HG03575 (cell line): ENCODE measurements around the gene HAPLN2.
"Not testable (repeated sequence)": the region's sequence is repeated elsewhere in the genome, so short reads cannot be mapped to it uniquely, and the experiment has no call there.

Source experiments
- ATAC-seq: cut with Tn5 transposase; IDR thresholded peaks from one replicate; pipeline ENCODE4 v1.9.1; 2021; ENCODE audit not compliant: unreplicated experiment, insufficient number of reproducible peaks, low FRiP score; ENCODE audit errors: extremely low read depth

HAPLN2 gene

DNA sequence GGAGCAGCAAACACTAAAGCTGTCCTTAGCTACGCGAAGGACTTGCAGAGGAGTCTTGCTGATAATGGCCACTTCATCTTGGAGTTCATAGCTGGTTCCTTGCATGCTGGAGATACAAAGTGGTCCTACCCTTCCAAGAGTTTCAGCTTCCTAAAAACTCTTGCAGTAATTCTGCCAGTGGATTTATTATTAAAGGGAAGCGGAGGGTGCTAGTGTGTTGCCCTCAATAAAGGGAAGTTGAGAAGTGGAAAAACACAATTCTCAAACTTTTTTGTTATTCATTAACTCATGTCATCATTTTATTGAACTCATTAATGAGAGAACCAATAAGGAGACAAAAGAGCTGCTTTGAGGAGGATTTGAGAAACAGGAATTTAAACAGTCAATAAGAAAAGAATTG, 6.5 kb upstream of the HAPLN2 start:
- no peak for ATAC-seq

- no peak for ATAC-seq
Observed at GRCh38 chr1:156615946-156616345, 3.3 kb upstream of the HAPLN2 start.

GRCh38 chr1:156616463-156616862, 2.8 kb upstream of the HAPLN2 start:
- ATAC-seq = no peak

GRCh38 chr1:156619582-156619955, 354 bp downstream of the HAPLN2 start:
- no peak for ATAC-seq

DNA sequence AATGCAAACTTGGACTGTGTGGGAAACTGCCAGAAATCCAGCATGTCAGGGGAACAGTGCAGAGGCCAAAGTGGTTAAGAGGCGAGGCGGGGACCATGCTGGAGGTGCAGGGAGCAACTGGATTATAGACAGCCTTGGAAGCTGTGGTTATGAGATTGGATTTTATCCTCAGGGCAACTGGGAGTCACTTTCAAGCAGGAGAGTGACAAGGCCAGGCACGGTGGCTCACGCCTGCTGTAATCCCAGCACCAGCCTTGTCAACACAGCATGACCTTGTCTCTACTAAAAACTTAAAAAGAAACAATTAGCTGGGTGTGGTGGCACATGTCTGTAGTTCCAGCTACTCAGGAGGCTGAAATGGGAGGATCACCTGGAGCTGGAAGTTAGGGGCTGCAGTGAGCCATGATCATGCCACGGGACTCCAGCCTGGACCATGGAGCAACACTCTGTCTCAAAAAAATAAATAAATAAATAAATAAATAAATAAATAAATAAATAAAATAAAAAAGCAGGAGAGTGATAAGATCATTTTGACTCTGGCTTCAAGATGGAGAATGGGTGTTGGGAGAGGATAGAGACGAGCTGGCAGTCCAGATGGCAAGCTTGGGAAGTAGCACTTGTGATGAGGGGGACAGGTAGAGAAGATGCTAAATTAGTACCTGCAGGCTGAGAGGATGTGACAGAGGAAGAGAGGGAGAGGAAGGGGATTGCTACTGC, 3.5 kb downstream of the HAPLN2 start:
- ATAC-seq = no peak

DNA sequence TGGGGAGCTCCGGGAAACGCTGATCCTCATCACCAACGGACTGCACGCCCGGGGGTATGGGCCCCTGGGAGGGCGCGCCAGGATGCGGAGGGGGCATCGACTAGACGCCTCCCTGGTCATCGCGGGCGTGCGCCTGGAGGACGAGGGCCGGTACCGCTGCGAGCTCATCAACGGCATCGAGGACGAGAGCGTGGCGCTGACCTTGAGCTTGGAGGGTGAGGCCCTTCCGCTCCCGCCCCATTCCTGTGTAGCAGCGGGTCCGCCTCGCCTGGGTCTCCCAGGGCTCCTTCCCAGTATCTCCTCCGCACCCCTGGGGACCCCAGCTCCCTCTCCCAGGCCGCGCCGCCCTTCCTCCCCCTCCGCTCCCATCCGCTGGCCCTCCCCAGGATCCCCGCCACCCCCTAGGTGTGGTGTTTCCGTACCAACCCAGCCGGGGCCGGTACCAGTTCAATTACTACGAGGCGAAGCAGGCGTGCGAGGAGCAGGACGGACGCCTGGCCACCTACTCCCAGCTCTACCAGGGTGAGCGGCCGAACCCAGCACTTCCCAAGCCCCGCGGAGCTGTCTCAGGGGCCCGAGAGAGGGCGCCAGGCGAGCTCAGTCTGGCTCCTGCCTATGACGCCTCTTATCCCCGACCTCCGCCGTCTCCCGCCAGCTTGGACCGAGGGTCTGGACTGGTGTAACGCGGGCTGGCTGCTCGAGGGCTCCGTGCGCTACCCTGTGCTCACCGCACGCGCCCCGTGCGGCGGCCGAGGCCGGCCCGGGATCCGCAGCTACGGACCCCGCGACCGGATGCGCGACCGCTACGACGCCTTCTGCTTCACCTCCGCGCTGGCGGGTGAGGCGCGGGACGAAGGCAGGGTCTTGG, 5.0 kb downstream of the HAPLN2 start:
- no peak for ATAC-seq

- no peak for ATAC-seq
Observed at GRCh38 chr1:156624814-156625435, 5.7 kb downstream of the HAPLN2 start.

GRCh38 chr1:156625436-156626078, 6.3 kb downstream of the HAPLN2 start:
- ATAC-seq = no peak

GRCh38 chr1:156626079-156626438, 6.8 kb downstream of the HAPLN2 start:
- no peak for ATAC-seq

DNA sequence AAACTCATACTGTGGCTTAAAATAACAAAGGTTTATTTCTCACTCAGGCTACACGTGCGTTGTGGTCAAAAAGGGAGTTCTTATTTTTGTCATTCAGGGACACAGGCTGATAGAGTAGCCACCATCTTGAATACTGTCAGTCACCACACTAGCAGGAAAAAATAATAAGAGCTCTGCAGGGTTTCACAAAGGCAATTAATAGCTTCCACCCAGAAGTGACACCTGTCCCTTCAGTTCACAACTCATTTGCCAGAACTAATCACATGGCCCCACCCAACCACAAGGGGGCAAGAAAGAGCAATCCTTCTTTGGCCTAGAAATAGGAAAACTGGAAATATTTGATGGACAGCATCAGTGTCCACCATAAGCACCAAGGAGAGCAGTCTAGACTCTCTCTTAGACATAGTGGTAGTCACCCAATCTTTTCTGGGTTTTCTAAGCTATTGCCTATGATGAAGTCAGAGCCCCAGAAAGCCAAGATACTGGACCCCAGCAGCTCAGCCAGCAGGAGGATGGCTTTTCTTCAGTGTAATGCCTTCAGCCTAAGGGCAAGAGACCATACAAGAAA, 8.2 kb downstream of the HAPLN2 start:
- no peak for ATAC-seq

GRCh38 chr1:156629823-156630449, 10.7 kb downstream of the HAPLN2 start:
- ATAC-seq = no peak

DNA sequence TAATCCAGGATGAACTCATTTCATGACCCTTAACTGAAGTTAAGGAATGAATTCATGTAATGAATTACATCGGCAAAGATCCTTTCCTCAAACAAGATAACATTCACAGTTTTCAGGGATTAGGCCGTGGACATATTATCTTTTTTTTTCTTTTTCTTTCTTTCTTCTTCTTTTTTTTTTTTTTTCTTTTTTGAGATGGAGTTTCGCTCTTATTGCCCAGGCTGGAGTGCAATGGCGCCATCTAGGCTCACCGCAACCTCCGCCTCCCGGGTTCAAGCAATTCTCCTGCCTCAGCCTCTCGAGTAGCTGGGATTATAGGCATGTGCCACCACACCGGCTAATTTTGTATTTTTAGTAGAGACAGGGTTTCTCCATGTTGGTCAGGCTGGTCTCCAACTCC, 11.9 kb downstream of the HAPLN2 start:
- ATAC-seq = not testable (repeated sequence)

- no peak for ATAC-seq
Observed at GRCh38 chr1:156632355-156632754, 13.1 kb downstream of the HAPLN2 start.

GRCh38 chr1:156638189-156638985, 19.2 kb downstream of the HAPLN2 start:
- ATAC-seq = no peak

DNA sequence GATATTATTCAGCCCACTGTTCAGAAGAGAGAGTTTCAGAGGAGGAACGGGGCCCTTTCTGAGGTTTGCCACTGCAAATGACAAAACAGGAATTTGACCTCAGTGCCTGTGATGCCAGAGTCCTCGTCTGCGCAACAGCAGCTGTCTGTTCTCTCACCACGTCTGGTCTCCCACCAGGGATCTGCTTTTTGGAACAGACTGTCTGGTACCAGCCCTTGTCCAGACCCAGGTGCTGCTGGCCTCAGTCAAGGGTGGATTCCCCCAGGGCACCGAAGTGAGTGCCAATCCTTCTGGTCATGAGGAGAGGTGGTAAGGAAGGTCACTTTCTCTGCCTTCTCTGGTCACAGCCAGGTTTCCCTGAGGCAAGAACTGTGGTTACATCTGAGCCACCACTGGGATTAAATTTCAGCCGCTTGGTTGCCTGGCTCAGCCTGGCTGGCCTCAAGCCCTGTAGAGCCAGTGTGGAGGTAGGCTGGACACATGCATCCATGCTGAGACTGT, 20.4 kb downstream of the HAPLN2 start:
- no peak for ATAC-seq

- ATAC-seq = no peak
Observed at GRCh38 chr1:156640842-156641706, 21.9 kb downstream of the HAPLN2 start.

DNA sequence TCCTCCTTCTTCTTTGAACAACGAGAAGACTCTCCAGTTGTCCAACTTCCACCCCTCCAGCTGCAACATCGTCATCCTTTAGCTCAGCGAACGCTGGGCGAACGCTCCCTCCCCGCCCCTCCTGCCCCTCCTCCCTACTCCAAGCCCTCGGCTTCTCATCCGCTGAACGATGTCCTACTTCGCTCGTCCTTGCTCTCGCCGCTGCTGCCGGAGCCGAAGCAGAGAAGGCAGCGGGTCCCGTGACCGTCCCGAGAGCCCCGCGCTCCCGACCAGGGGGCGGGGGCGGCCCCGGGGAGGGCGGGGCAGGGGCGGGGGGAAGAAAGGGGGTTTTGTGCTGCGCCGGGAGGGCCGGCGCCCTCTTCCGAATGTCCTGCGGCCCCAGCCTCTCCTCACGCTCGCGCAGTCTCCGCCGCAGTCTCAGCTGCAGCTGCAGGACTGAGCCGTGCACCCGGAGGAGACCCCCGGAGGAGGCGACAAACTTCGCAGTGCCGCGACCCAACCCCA, 22.6 kb downstream of the HAPLN2 start, which contains the start of gene BCAN:
Gene BCAN (plus strand): TSS at position 357 of the 504 bp plus-strand sequence. CDS start 3,938 bp downstream, outside the sequence.
- no peak for ATAC-seq
